DMS53 (cell line): ENCODE results near the gene ARSJ.
"Not testable (repeated sequence)": the region's sequence is repeated elsewhere in the genome, so short reads cannot be mapped to it uniquely, and the experiment has no call there.

Experiments used
- DNase-seq: peaks from one replicate; lab custom pipeline; 2025; lab: John Stamatoyannopoulos, UW

The ARSJ gene

GRCh38 chr4:113957956-113958355, 21.5 kb downstream of the ARSJ start:
- peak; percentile 33 for DNase-seq

DNA sequence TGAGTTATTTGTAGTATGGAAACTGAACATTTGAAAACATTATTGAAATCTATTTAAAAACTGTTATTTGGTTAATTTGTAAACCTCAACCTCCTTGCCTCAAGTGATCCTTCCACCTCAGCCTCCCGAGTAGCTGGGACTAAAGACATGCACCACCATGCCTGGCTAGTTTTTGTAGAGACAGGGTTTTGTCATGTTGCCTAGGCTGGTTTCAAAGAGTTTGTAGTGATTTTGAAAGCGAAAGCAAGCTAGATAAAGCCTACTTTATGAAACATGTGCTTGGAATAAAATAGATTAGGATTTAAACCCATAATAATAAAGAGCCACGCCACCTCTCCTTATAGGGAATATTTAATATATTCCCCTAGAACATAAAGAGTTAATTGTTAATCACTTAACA, 23.5 kb downstream of the ARSJ start:
- DNase-seq = no peak

GRCh38 chr4:113955411-113955810, 24.0 kb downstream of the ARSJ start:
- peak; percentile 34 for DNase-seq

DNA sequence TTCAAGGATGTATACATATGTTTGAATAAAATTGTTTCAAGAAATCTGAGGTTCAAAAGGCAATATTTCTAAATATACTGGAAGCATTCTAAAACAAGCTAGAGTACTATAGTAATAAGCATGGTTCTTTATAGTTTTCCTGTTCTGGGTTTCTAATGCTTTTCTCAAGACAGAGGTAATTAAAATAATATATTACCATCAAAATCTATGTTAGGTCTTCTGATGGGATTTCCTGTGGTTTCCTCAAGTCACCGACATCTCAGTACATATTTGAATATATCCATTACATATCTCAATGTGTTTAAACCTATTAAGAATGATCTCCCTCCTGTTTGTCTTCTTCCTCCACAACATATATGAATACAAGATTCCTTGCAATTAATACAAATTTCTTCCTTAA, 25.6 kb downstream of the ARSJ start:
- no peak for DNase-seq

GRCh38 chr4:113952452-113953029, 26.9 kb downstream of the ARSJ start:
- peak; percentile 65 for DNase-seq

- DNase-seq = no peak
Observed at GRCh38 chr4:113951263-113951662, 28.2 kb downstream of the ARSJ start.

DNA sequence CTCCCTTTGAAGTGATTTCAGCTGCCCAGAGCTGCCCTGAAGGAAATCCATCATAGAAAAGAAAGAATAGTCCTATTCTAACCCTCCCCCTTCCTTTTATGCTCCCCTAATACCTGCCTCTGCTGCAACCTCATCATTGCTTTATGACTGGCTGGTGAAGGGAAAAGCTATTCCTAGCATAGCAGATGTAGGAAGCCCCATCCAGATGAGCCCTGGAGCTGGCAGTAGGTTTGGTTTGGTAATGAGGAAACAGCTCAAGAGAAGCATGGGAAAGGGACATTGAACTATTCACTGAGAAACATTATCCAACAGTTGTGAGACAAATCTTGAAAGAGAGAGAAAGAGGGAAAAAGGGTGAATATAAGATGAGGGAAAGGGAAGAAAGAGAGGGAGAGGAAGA, 29.2 kb downstream of the ARSJ start:
- no peak for DNase-seq

DNA sequence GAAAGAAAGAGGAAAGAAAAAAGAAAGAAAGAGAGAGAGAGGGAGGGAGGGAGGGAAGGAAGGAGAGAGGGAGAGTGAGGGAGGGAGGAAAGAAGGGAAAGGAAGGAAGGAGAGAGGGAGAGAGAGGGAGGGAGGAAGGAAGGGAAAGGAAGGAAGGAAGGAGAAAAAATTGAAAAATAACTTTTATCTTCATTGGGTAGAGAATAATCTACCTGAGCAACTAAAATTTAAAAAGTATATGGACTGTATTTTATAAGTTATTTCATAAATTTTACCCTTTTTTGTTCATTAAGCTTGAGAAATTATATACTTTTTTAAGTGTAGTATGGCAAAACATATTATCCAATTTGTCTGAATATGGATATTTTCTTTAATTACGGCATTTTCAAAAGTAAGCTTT, 32.0 kb downstream of the ARSJ start:
- DNase-seq = no peak

DNA sequence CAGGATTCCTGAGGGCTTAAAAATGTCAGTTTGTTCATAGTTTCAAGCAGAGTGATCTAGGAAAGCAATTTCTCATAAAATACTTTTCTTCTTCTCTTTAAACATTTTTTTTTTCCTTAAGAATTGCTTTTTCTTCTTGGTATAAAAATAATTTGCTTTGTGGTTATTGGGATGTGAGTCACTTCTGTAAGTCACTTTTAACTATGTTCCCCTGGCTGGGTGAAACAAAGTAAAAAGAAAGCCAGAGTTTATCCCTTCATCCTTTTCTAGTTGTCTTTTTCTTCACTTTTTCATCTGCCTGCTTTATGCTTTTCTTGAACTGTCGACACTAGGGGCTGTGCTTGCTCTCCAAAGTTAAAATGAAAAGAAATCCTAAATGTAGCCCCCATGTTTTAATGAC, 33.5 kb downstream of the ARSJ start:
- DNase-seq = no peak

GRCh38 chr4:113943863-113944262, 35.6 kb downstream of the ARSJ start:
- DNase-seq = no peak

DNA sequence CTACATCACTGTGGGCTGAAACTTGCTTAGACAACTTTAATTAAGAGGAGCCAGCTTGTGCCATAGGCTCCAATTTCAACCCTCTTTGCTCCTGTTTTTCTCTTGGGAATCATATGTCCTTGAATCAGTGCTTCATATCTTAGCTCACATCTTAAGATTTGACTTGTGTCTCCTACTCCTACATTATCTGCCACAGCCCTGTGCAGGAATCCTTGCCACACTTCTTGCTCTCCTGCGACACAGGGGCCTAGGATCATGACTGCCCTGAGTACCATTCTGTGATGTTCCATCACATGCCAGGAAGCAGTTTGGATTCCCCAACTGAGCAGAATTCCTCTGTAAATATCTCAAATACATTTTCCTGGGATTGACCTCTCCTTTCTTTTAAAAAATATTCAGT, 36.4 kb downstream of the ARSJ start:
- DNase-seq = no peak

DNA sequence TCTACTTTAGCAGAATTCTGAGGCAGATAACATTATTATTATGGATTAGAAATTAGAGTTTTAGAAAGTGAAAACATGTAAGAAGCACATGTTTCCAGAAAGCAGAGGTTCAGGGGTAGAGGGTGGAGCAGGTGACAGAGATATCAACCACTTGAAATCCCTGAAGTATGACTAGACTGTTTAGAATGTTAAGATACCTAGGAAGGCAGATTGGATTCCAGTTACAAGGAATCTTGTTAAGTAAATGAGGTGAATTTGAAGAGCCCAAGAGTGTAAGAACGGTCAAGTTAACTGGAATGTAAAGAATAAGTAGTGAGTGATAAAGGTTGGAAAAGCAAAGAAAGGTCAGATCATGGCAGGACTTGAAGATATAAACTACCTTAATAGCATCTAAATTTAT, 37.6 kb downstream of the ARSJ start:
- peak; percentile 17 for DNase-seq

GRCh38 chr4:113940103-113940502, 39.3 kb downstream of the ARSJ start:
- DNase-seq = not testable (repeated sequence)

DNA sequence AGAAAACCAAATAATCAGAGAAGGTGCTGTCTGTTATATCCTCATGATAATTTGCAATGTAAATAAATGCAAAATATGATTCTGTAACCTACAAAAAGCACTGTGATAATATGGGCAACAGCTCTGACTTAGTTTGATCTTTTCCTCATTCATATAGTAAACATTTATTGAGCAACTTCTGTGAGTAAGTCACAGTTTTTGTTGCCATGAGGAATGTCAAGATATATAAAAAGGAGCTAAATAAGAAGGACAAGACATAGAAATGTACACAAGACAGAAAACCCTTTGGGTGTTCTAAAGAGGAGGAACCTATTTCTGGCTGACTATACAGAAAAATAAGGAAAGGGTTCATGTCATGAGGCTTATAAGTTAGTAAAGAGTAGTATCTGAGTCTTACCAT, 44.3 kb downstream of the ARSJ start:
- DNase-seq = no peak

DNA sequence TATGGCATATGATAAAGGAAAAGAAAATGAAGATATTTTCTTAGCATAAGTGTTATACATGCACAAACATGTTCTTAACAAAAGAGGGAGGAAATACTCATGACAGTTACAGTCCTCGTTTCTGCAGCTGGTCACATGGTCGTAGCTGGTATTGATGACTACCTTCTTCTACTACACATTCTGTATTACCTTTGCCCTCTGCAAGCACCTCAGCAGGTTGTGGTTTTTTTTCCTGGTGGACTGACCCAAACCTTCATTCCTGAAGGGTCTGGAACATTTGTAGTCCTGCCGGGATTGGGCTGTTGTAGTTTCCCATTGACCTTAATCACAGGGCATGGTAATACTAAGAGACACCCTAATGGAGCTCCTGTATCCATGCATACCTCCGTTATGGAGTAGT, 54.7 kb downstream of the ARSJ start:
- DNase-seq = not testable (repeated sequence)

DNA sequence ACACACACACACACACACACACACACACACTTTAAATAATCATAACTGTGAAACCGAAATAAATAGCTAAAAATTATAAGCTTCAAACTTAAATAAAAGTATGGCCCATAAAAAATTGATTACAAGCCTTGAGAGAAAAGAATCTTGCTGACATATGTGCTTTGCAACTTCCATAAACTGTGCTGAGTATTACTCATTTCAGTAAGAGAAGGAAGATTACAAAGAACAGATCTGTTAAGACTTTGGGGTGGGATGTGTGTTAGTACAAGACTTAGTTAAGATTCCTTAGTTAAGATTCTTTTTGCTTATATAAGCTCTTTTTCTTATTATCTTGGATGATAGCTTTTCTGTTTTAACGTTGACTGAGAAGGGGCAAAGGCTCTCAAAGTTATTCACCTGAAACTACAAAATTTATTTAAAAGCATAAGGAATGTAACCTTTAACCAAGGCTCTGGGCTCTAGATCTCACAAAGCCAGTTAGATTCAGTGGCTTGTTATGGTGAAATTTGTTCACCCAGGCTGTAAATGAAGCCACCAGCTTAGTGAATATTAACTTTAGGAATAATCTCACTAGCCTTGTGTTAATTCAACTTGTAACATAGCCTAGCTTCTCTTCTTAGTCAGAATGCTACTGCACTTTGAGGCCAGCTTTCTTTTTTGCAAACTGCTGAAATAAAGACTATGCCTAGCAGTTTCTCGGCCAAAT, 58.2 kb downstream of the ARSJ start:
- DNase-seq = no peak

GRCh38 chr4:113919611-113920010, 59.8 kb downstream of the ARSJ start:
- DNase-seq = peak; percentile 2

- DNase-seq = no peak
Observed at GRCh38 chr4:113919145-113919544, 60.3 kb downstream of the ARSJ start.

DNA sequence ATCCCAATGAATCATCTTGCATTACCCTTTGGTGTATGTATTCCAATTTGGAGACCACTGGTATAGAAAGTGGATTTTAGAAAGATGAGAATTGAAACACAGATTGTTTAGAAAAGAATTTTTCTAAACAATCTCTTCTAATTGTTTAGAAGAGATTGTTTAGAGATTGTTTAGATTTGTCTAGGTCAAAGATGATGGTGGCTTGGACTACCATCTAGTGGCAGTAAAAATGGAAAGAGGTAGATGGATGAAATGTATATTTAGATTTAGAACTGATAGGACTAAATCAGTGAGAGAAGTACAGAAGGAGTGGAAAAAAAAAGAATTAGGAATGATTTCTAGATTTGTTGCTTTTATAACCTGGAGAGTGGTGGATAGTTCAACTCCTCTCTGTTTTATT, 70.6 kb downstream of the ARSJ start:
- DNase-seq = no peak

- no peak for DNase-seq
Observed at GRCh38 chr4:113907559-113907958, 71.9 kb downstream of the ARSJ start.

GRCh38 chr4:113905301-113905700, 74.1 kb downstream of the ARSJ start:
- no peak for DNase-seq

- no peak for DNase-seq
Observed at GRCh38 chr4:113904877-113905276, 74.6 kb downstream of the ARSJ start.

- DNase-seq = peak; percentile 88
Observed at GRCh38 chr4:113901994-113902787, 77.3 kb downstream of the ARSJ start.
